Cardiac muscle cell (in vitro differentiated cells and primary cell): ENCODE measurements around the gene GTF2A2. TPM values are rescaled to one million over a fixed set of nuclear protein-coding genes. Genes with fewer than 3 reads are reported as not detected.
"Not testable (repeated sequence)": the region's sequence is repeated elsewhere in the genome, so short reads cannot be mapped to it uniquely, and the experiment has no call there.

ENCODE experiments used
- DNase-seq, 2 donors: peaks; one replicate each; pipeline versions ENCODE4 v3.0.0 to v3.0.0-alpha.2; 2010 to 2017; ENCODE audit warnings: low read depth in 1 of 2, low spot score in 1 of 2
- H3K27ac ChIP-seq: fragments of 200-600 bp; sonication (generic); 2 replicates; pipeline ENCODE4 v1.5.1; 2016
- H3K27me3 ChIP-seq: fragments of 200-600 bp; sonication (generic); 2 replicates; pipeline ENCODE4 v1.6.0; 2016; ENCODE audit warnings: control low read depth
- H3K36me3 ChIP-seq: fragments of 200-600 bp; sonication (generic); 2 replicates; pipeline ENCODE4 v1.5.1; 2016; ENCODE audit warnings: control low read depth
- H3K4me1 ChIP-seq: fragments of 200-600 bp; sonication (generic); 2 replicates; pipeline ENCODE4 v1.8.1; 2017; ENCODE audit warnings: low read depth, mild to moderate bottlenecking, mixed run types
- H3K4me3 ChIP-seq: fragments of 200-600 bp; sonication (generic); 2 replicates; pipeline ENCODE4 v1.5.1; 2016; ENCODE audit warnings: mild to moderate bottlenecking
- H3K9me3 ChIP-seq: fragments of 200-600 bp; sonication (generic); 2 replicates; pipeline ENCODE4 v1.5.1; 2017; ENCODE audit warnings: low read depth, mild to moderate bottlenecking, control low read depth
- CTCF ChIP-seq: IDR thresholded peaks from 2 replicates; pipeline ENCODE4 v1.5.1; 2012; ENCODE audit warnings: low read depth, mild to moderate bottlenecking, low read length
- polyA plus RNA-seq: library from polyadenylated mRNA; unstranded; fragments of >200 nt; fragmentation: Nextera tagmentation; extraction: Ambion mirVana; gene quantifications from 2 replicates; pipeline ENCODE4 v1.2.1, GENCODE V29; 2016
- total RNA-seq: library from RNA; depleted of rRNA; stranded (reverse); fragments of >200 nt; gene quantifications from 2 replicates; pipeline ENCODE4 v1.2.3, GENCODE V29; 2016

GTF2A2 gene, protein sequence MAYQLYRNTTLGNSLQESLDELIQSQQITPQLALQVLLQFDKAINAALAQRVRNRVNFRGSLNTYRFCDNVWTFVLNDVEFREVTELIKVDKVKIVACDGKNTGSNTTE
- 22.2 and 52.1 TPM in 2 replicates for total RNA-seq
- 227 and 274 TPM in 2 replicates for polyA plus RNA-seq

- peak; percentile 96 to 97 for DNase-seq
- Histone ChIP-seq H3K9me3 (no peaks in the 10 kb centered on the region), H3K4me1 (peaks cover 16% of the 10 kb centered on the region), H3K4me3 (peak within 1 kb of the TSS; percentile 98), H3K27me3 (no peaks in the 10 kb centered on the region), H3K36me3 (peaks cover 7% of the 10 kb centered on the region), H3K27ac (peak within 1 kb of the TSS; percentile 95)
- TF ChIP-seq CTCF = no peak
Observed at GRCh38 chr15:59656897-59657634, at the start of gene GTF2A2. TSS of gene GTF2A2 (minus strand) at chr15:59657515. CDS start at chr15:59652277, 5,238 bp downstream.

GRCh38 chr15:59703979-59704796 lies 46.9 kb upstream of the GTF2A2 start:
- no peak for TF ChIP-seq CTCF
- Histone ChIP-seq H3K4me1 (no peaks in the 10 kb centered on the region), H3K9me3 (no peaks in the 10 kb centered on the region), H3K4me3 (no peak overlapping the region), H3K36me3 (no peaks in the 10 kb centered on the region), H3K27ac (no peak overlapping the region), H3K27me3 (no peaks in the 10 kb centered on the region)
- DNase-seq = no peak

DNA sequence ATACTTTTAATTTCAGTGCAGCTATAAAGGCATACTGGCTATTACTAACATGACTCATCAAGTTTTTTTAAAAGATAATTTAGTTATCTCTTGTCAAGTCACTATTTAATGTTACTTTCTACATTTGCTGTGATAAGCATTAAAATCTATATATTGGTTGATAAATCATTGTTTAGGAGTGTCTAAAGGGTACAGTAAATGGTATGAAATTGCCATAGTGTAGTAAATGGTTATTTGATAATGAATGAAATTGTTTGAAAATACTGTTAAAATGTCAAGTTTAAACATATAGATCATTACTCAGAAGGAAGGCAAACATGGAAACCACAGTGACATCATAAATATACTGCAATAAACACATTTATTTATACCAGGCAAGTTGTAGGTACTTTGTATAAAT lies 45.0 kb upstream of the GTF2A2 start:
- H3K4me3 ChIP-seq = no peak overlapping the region
- no peak for DNase-seq
- no peaks in the 10 kb centered on the region for H3K9me3 ChIP-seq
- no peaks in the 10 kb centered on the region for H3K36me3 ChIP-seq
- no peak for TF ChIP-seq CTCF
- no peak overlapping the region for H3K27ac ChIP-seq
- H3K27me3 ChIP-seq = no peaks in the 10 kb centered on the region
- no peaks in the 10 kb centered on the region for H3K4me1 ChIP-seq

GRCh38 chr15:59701880-59702279 lies 44.6 kb upstream of the GTF2A2 start:
- no peak for TF ChIP-seq CTCF
- Histone ChIP-seq H3K27ac (no peak overlapping the region), H3K27me3 (no peaks in the 10 kb centered on the region), H3K36me3 (no peaks in the 10 kb centered on the region), H3K4me3 (no peak overlapping the region), H3K4me1 (no peaks in the 10 kb centered on the region), H3K9me3 (no peaks in the 10 kb centered on the region)
- no peak for DNase-seq

- TF ChIP-seq CTCF = no peak
- Histone ChIP-seq H3K4me1 (no peaks in the 10 kb centered on the region), H3K36me3 (no peaks in the 10 kb centered on the region), H3K27me3 (no peaks in the 10 kb centered on the region), H3K4me3 (no peak overlapping the region), H3K27ac (no peak overlapping the region), H3K9me3 (no peaks in the 10 kb centered on the region)
- peak in 1 of 2 donors; percentile 55 for DNase-seq
Observed at GRCh38 chr15:59699810-59700431, 42.6 kb upstream of the GTF2A2 start.

DNA sequence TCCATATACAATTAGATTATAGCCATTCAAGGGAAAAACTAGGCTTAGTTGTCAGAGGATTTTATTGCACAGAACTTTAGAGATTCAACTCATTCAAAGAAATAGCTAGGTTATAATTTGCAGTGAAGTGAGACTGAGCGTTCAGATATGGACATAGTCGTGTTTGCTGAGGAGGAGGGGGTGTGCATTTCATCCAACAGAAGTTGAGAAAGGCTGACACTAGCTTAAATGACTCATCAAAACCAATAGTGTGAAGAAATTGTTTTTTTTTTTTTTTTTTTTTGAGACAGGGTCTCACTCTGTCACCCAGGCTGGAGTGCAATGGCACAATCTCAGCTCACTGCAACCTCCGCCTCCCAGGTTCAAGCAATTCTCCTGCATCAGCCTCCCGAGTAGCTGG lies 40.8 kb upstream of the GTF2A2 start:
- H3K4me1 ChIP-seq, H3K4me3 ChIP-seq, H3K27ac ChIP-seq, H3K36me3 ChIP-seq, H3K9me3 ChIP-seq, H3K27me3 ChIP-seq: not testable (repeated sequence)
- DNase-seq = peak in 1 of 2 donors; percentile 29
